ENCODE results near the gene UBALD1.

The UBALD1 gene

DNA sequence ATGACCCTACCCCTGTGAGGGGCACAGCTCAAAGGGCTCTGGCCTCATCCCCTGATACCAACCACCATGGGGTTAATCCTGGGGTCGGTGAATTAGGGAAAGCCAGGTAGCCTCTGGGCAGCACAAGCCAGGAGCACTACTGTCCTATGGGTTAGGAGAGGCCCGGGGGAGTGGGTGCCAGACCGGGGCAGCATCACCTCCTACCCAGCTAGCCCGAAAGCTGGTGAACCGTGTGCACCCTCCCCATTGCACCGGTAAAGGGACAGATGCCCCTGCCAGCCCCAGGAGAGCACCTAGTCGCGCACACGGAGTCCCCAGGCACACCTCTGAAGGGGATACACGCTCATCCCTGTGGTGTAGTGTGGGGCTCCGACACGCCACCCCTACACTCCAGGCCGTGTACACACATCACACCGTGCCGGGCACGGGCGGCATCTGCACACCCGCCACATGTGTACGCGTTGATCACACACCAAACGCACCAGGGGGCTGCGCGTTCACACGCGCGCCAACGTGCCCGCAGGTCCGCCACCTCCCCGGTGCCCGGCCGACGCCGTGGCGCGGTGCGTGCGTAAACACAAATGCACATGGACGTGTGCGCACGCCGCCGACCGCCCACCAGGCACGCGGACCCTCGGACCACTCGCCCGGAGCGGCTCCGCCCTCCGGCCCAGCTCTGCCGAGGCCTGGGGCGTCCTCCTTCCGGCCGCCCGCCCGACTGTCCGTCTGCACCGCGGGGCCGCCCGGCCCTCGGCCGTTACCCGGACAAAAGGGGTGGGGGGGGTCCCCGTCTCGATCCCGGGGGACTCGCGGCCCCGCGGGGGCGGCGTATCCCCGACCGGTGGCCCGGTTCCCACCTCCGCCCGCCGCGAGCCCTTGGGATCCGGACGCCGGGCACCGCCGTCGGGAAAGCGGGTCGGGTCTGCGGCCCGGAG is 785 bp downstream of the UBALD1 start:
- no peak for FAIRE-seq

DNA sequence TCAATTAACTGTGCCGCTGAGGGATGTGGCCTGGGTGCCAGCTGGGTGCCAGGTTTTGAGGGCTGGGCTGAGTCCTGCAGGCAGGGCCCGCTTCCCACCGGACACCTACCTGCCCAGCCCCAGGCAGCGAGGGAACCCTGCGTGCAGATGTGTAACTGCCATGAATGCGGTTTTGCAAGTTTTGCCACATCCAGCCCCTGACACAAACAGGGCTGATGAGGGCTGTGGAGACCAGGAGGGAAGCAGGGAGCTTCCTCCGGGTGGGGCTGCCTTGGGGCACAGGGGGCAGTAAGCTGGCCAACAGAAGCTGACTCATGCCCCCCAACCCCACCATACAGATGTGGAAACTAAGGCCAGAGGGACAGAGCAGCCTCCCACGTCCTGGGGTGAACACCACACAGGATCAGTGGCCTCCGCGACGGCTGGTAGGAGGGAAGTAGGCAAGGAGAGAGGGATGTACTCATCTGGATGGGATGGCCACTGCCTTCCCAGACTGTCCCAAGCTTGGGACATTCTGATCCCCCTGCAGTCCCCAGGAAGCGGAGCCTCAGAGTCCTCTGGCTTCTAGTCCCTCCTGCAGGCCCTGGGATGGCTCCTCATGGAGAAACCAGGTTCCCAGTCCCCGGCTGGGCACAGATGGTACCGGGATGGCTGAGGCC is 1.6 kb downstream of the UBALD1 start:
- no peak for FAIRE-seq

DNA sequence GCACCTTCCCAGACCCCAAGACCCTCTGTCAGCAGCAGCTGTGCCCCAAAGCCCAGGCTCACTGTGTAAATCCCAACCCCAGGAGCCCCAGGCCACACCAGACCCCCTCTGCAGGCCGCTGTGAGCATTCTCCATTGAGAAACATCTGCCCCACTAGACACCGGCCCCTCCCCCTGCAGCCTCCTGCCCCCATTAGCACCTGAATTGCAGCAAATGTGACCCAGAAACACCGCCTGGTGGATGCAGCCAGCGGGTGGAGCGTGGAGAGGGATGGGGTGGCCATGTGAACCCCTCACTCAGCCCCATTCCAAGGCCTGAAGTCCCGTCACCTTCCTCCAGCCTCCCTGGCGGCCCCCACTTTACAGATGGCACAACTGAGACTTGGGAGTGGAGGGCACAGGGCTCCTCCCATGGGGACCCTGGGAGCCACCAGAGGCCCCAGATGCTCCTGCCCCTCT is 2.2 kb downstream of the UBALD1 start:
- FAIRE-seq: no peak

DNA sequence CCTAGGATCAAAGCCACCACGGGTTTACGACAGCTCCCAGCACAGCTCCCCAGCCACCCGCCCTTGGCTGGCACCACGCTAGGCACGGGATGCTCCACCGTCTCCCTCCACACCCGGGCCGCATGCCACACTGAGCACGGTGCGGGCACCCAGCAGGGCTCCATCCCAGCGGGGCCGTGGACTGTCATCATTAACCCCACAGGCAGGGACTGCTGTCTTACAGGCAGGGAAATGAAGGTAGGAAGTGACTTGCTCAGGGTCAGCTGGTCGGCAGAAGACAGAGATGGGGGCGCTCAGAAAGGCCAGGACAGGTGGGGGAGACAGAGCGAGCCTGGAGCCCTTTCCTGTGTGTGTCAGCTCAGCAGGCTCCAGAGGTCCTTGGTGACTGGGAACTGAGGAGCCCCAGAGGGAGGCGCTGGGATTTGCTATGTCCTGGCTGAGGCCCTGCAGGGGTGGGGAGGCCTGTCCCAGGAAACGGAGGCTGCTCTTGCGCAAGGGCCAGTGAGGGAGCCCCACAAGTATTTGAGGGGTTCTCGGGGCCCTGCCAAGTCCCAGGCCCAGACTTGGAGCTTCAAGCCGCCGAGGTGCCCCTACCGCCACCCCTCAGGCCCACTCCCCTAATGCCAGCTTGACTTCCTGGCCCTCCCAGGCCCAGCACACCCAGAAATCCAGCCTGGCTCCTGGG is 3.2 kb downstream of the UBALD1 start:
- FAIRE-seq: no peak

DNA sequence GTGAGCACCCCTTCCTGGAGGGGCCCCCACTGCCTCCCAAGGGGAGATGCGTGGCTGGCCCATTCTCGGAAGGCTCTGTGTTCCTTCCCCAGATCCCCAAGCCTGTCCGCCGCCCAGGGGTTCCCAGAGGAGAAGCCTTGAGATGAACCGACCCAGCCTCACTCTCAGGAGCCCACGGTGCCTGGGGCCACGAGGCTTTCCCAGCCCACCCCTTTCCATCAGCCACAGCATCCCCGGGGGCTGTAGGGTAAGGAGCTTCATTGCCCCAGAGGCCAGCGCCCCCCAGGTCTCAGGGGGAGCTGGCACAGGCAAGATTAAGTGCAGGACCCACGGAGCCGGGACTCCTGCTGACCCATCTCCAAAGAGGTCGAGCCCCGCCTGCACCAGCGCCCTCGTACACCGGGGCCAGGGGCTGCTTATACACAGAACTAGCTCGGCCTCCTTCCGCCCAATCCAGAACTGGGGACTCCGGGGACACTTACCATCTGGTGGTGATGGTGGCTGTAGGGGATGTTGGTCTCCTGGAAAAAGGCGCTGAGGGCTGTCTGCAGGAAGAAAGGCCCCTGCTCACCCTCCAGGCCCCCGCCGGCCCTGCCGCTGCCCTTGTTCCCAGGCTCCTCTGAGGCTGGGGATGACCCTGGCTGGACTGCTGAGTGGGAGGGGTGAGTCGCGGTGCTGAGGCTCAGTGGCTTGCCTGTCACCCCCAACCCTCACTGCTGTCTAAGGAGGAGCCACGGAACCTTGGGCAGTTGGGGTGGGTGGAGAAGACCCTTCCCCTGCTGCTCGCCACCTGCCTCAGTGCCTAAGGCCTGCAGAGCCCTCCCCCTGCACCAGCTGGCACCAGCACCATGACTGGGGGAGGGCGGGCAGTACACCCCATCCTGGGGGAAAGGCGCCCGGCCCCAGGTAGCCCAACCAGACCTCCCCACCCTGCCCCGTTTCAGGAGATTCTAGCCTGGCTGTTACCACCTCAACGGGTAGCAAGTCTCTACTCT is 4.4 kb downstream of the UBALD1 start:
- FAIRE-seq: no peak

DNA sequence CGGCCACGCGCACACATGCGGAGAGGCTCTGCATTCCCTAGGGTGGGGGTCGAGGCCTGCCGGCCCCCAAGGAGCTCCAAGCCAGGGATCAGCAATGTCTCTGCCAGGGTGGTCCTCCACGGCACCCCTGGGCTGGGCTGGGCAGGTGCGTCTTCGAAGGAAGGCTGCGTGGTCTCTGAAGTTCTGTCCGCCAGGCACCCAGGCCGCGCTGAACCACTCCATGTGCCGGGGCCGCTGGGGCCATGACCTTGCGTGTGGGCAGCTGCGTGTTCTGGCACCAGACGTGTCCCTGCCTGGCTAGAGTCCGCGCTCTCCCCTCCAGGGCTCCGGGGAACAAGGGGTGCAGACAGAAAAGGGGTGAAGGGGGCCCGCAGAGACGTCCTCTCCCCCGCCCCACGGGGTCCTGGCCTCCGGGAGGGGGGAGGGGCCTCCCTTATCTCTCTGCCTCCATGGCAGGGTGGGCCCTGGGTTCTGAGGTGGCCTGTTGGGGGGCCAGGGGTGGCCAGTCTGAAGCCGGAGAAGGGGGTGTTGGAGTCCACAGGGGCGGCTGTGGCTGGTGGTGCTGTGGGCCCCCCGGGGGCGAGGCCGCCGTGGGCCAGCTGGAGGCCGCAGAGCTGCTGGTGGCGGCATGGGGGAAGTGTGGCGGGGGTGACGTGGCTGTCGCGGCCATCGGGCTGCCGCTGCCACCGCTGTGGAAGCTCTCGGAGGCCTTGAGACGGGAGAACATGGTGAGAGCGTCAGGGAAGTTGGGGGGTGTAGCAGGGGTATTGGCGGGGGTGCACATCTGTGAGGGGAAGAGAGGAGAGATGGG is 5.3 kb downstream of the UBALD1 start:
- no peak for FAIRE-seq

DNA sequence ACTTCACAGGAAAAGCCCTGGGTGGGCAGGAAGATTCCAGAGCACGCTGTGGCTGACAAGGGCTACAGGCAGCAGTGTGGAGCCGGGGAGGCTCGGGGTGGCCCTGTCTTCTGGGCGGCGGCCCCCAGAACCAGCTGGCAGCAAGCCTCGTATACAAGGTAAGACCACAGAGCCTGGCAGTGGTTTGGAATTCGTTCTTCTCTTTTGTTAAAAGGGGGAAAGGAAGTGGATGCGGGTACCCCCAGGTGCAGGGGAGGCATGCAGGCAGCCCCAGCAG is 6.0 kb downstream of the UBALD1 start:
- no peak for FAIRE-seq

DNA sequence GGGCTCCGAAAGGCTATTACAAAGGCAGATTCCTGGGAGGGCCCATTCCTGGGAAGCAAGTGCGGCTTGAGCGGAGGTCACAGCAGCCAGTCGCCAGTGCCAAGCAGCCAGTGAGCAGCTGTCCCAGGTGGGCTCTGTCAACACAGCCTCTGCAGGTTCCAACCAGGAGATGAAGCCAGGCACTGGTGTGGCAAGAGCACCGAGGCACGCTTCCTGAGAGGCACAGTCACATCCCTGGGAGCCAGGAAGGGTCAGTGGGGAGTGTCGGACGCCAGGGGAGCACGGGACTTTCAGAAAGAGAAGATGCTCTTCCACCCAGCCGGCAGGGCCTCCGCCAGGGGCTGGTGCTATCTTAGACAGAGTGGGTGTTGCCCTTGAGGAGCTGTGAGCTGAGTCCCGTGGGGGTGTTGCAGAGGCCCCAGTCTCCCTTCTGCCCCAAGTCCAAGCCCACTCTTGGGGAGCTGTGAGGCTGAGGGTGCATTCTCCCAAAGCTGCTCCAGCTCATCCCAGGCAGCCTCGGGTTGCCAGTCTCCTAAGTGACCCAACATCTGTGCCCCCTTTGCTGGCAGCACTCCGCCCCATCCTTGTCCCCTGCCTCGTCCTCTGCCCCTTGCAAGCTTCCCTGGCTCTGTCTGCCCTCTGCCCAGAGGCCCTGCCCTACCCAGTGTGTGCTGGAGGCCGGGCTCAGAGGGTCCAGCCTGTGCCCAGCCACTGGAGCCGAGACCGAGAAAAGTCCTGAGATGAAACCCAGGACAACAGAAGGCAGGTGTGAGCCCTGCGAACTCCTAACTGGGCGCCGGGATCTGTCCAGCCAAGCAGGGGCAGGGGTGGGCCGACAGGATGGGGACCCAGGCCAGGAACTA is 6.6 kb downstream of the UBALD1 start:
- no peak for FAIRE-seq

DNA sequence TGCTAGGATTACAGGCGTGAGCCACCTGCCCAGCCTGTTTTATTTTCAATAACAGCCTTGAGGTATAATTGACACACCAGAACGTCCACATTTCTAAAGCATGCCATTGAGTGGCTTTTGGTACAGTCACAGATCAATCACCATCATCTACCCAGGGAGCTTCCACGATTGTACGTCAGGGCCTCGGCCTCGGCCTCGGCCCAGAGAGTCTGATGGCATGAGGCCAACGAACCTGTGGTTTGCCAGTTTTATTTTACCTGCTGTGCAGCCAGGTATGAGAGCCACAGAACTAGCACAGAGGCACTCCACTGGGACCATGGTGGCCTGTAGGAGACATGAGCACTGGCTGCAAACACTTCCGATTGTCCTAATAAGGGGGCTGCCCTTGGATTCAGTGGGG is 8.3 kb downstream of the UBALD1 start:
- FAIRE-seq: no peak

DNA sequence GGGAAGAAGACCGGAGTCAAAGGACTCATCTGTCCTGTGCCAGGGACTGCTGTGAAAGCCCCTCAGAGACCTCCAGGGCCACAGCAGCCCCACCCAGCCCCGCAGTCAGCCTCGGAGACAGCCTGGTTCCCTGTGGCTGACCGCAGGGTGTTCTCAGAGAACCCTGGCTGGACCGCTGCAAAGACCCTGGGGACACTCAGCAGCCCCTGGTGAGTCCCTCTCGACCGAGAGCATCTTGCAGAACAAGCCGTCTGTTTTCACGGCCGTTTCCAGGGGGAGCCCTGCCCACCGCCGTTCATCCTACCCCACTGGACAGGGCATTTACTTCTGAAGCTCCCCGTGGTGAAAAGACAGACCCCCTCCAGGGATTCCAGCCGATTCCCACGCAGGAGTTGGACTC is 10.3 kb downstream of the UBALD1 start:
- no peak for FAIRE-seq

DNA sequence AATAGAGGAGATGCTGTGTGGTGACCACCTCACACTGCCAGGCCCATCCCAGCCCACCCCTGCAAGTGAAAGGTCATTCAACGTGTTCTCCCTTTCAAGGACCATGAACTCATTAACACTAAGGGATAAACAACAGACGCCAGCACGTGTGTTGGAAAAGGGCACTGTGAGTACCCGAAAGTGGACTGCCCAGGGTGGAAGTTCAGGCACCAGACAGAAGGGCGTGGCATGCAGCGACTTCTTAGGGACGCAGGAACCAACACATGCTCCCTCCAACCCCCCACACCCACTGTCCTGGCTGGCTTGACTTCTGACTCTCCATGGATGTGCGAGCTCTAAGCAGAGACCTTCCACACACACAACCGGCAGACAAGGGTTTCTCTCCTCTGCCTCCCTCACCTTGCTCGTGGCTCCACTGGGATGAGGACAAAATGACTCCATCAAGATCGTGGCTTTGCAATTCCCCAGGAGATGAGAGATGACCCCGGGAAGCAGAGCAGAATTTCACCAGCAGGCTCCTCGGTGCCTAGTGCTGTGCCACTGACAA is 11.0 kb downstream of the UBALD1 start:
- no peak for FAIRE-seq

DNA sequence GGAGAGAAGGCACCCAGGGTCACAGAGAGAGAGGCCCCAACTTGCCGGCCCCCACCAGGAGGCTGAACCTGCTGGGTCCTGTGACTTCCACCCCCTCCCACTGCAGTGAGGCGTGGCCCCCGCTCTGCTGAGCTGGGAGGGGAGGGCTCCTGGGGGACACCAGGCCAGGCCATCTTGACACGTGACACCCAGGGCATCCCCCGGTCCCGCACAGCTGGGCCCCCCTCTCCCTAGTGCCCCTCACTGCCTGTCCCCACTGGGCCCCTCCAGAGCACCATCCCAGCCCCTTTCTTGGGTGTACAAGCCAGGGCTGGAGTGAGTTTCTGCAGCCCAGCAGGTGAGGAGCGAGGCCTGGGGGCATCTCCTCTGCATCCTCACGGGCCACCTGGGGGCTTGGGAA is 12.4 kb downstream of the UBALD1 start:
- no peak for FAIRE-seq

DNA sequence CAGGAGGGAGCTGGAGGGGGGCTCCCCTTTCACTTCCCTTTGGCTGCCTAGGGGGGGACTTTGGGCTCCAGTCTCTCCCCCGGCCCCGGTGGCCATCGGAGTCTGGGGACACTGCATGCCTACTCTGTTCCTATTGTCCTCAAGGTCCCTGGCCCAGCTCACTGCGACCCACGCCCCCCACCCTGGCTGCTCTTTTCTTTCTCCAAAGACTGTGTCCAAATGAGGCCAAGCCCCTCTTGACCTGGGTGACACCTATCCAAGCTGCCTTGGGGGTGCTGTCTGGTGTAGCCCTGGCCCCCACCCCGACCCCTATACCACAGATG is 12.9 kb downstream of the UBALD1 start:
- FAIRE-seq: no peak

DNA sequence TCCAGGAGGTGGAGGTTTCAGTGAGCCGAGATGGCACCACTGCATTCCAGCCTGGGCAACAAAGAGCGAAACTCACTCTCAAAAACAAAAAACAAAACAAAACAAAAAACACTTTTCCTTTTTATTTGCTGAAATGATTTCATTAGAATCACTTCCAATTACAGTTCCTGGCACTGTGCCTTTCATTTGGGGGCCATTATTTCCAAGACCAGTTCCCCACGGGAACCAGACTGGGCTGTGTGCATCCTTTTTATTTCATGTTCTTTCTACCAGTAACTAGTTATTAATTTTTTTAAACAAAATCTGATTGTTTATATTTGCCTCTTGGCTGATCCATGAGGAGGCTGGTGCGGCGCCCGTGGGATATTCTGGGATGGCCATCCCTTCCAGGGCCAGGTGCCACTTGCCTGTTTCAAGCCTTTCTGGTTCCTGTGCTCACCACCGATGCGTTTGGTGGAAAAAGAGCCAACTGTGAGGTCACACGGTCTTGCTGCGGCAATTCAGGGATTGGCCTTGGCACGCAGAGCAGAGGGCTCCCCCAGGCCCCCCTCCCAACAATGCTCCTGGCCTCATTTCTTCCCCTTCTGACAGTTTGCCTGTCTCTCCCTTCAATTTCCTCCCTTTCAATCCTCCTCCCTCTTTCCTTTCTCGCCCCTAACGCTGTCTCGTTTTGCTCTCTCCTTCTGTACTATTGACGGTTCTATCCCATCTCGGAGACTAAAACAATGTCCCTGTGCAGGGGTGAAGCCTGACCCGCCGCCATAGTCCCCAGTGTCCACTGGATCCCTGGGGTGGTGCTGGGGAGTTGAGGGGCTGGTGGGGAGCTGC is 13.4 kb downstream of the UBALD1 start:
- no peak for FAIRE-seq

DNA sequence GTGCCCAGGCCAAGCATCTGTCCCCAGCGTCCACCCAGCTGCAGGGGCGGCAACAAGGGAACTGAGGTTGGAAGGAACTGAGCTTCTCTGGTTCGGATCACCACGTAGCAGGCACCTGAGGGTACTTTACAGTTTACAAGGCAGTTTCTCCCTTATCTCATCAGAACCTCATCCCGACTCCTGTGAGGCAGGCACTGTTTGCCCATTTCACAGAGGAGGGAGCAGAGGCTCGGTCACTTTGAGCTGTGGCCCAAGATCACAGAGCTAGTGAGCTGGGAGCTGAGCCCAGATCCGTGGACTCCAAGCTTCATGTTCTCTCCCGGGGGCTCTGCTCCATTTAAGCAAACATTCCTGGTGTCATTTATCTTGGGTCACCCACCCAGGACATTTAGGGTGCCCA is 15.1 kb downstream of the UBALD1 start:
- no peak for FAIRE-seq

DNA sequence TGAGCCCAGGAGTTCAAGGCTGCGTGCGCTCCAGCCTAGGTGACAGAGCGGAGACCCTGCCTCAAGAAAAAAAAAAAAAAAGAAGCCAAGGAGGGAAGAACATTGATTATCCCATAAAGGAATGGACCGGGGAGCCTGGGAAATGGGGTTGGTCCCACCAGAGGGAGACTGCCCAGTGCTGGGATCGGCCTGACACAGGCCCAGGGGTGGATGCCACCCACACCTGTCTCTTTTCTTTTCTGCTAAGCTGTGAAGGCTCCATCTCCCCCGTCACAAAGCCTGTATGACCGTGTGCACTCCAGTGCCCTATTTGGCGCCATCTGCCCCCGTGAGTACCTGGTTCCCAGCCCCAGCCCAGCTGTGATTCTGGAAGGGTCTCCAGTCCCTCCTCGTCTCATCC is 15.7 kb downstream of the UBALD1 start:
- FAIRE-seq: no peak

DNA sequence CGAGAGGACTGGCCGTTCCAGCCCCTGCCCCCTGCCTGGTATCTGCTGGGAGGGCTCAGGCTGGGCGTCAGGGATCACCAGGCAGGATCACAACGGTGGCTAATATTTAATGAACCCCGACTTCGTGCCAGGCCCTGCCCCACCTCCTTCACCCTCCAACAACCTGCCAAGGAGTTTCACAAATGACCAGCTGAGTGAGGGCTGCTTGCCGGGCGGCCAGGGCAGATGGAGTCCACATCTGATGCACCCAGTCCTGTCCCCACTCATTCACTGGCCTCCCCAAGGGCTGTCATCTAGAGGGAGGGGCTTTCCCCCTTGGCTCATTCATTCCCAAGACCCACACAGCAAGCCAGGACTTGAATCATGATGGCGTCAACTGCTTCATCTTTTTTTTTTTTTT is 17.5 kb downstream of the UBALD1 start:
- FAIRE-seq: no peak

DNA sequence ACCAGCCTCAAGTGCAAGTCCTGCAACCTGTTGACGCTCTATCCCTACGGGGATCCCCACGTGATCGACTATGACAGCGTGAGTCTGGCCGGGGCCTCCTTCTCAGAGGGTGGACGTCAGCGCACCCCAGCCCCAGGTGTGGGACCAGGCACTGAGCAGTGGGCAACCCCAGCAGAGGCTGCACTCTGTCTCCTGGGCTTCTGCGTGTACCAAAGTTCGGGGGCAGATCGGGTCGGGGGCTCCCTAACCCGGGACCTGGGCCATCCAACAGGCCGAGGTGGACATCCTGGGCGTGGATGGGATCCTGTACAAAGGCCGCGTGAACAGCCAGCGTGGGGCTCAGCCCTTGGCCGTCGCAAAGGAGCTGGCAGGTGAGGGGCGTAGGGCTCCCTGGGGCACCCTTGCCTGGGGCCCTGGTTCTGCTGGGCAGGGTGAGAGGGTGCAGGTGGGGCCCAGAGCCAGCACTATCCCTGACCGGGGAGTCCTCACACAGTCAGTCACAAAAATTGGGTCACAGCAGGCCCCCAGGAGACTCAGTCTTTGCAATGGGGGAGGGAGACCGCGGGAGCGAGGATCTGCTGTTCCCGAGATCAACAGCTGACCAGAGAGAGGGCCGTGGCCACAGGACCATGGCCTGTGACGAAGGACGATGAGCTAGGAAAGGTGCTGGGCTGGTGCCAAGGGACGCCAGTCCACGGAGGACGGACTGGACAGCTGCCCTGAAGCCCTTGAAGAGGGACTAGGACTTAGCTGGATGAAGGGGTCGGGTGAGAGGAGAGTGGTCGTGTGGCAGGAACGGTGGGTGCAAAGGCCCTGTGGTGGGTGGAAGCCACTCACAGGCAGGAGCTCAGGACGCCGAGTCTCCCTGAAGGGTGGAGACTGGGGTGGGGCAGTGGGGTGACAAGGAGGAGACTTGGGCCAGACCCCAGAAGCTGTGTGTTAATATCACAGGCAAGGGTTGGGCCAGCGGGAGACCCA is 20.0 kb downstream of the UBALD1 start:
- FAIRE-seq: no peak
